ENCODE data around the gene RTEL1. TPM values are rescaled to one million over a fixed set of nuclear protein-coding genes. Genes with fewer than 3 reads are reported as not detected.

RTEL1 gene
- polyA plus RNA-seq, 3 donors = 1.0 to 15.5 (median 4.8) TPM

- peaks cover 0 to 2% (median 0%) of the 10 kb centered on the region in 7 donors for H3K9me3 Mint-ChIP-seq
Measured at GRCh38 chr20:63622096-63622495, 36.0 kb upstream of the RTEL1 start.

GRCh38 chr20:63622732-63623131 is 35.4 kb upstream of the RTEL1 start:
- H3K27me3 Mint-ChIP-seq (ENCODE audit: low read depth in 3 of 3) = peaks cover 0 to 5% (median 2%) of the 10 kb centered on the region in 3 donors
- peaks cover 0 to 2% (median 0%) of the 10 kb centered on the region in 7 donors for H3K9me3 Mint-ChIP-seq
- H3K4me2 ChIP-seq (replicated peaks; ENCODE audit: extremely low read depth, low read length, poor library complexity, severe bottlenecking) = no peak overlapping the region
- no peak for DNase-seq
- H3K4me1 ChIP-seq (ENCODE audit: control insufficient read depth in 1 of 2, insufficient read depth in 2 of 2, low read length in 2 of 2) = peaks cover 7 to 10% of the 10 kb centered on the region in 2 donors
- 80% methylated on average over 1 of the region's 14 CpGs for WGBS (ENCODE audit: insufficient coverage)
- H3K27ac Mint-ChIP-seq = peak overlapping the region in 2 of 7 donors; percentile 46 to 59
- H3K4me1 Mint-ChIP-seq = peaks cover 14% of the 10 kb centered on the region
- peaks cover 33 to 48% of the 10 kb centered on the region in 2 donors for H3K36me3 Mint-ChIP-seq
- no peak overlapping the region for H3K4me3 Mint-ChIP-seq
- H3K9me3 ChIP-seq (replicated peaks in 1 of 2; ENCODE audit: control insufficient read depth in 1 of 2, insufficient read depth in 1 of 2, low read length in 2 of 2) = no peaks in the 10 kb centered on the region
- peaks cover 88% of the 10 kb centered on the region for H3K79me2 ChIP-seq (ENCODE audit: insufficient read depth, low read length)
- no peak overlapping the region for H3K9ac ChIP-seq (ENCODE audit: insufficient read depth, low read length, poor library complexity, severe bottlenecking)
- H3K36me3 ChIP-seq (replicated peaks in 1 of 2; ENCODE audit: control insufficient read depth in 1 of 2, insufficient read depth in 2 of 2, low read length in 2 of 2) = peaks cover 13 to 20% of the 10 kb centered on the region in 2 donors
- H3K27ac ChIP-seq (ENCODE audit: low read depth in 1 of 2, low read length in 2 of 2) = no peak overlapping the region
- no peak overlapping the region for H3K4me3 ChIP-seq (replicated peaks in 1 of 3; ENCODE audit: low read depth in 2 of 3, low read length in 3 of 3)
- H4K20me1 ChIP-seq (ENCODE audit: insufficient read depth, low read length) = peaks cover 37% of the 10 kb centered on the region
- no peak for TF ChIP-seq CTCF (IDR thresholded peaks at IDR 0.05)
- H3K27me3 ChIP-seq (ENCODE audit: control insufficient read depth in 2 of 2, insufficient read depth in 2 of 2, low read length in 2 of 2) = no peaks in the 10 kb centered on the region
- intact Hi-C loops (cut with micrococcal nuclease) = no loop called here
- no peak overlapping the region for H2AFZ ChIP-seq (ENCODE audit: insufficient read depth, low read depth, low read length, poor library complexity, severe bottlenecking)

More at GRCh38 chr20:63622096-63622495, 36.0 kb upstream of the RTEL1 start:
- intact Hi-C loops (cut with micrococcal nuclease) = no loop called here
- Histone ChIP-seq H3K4me3 (replicated peaks in 1 of 3; ENCODE audit: low read depth in 2 of 3, low read length in 3 of 3) (no peak overlapping the region), H2AFZ (ENCODE audit: insufficient read depth, low read depth, low read length, poor library complexity, severe bottlenecking) (no peak overlapping the region), H3K27ac (ENCODE audit: low read depth in 1 of 2, low read length in 2 of 2) (no peak overlapping the region), H3K9me3 (replicated peaks in 1 of 2; ENCODE audit: control insufficient read depth in 1 of 2, insufficient read depth in 1 of 2, low read length in 2 of 2) (no peaks in the 10 kb centered on the region), H3K9ac (ENCODE audit: insufficient read depth, low read length, poor library complexity, severe bottlenecking) (no peak overlapping the region), H3K4me2 (replicated peaks; ENCODE audit: extremely low read depth, low read length, poor library complexity, severe bottlenecking) (no peak overlapping the region), H3K36me3 (replicated peaks in 1 of 2; ENCODE audit: control insufficient read depth in 1 of 2, insufficient read depth in 2 of 2, low read length in 2 of 2) (peaks cover 20 to 26% of the 10 kb centered on the region in 2 donors), H3K27me3 (ENCODE audit: control insufficient read depth in 2 of 2, insufficient read depth in 2 of 2, low read length in 2 of 2) (no peaks in the 10 kb centered on the region), H3K4me1 (ENCODE audit: control insufficient read depth in 1 of 2, insufficient read depth in 2 of 2, low read length in 2 of 2) (peaks cover 7 to 9% of the 10 kb centered on the region in 2 donors), H4K20me1 (ENCODE audit: insufficient read depth, low read length) (peaks cover 37% of the 10 kb centered on the region), H3K79me2 (ENCODE audit: insufficient read depth, low read length) (peaks cover 82% of the 10 kb centered on the region)
- DNase-seq = no peak
- Mint-ChIP-seq H3K27me3 (ENCODE audit: low read depth in 3 of 3) (peaks cover 0 to 5% (median 2%) of the 10 kb centered on the region in 3 donors), H3K36me3 (peaks cover 37 to 55% of the 10 kb centered on the region in 2 donors), H3K4me1 (peaks cover 14% of the 10 kb centered on the region), H3K27ac (no peak overlapping the region), H3K4me3 (no peak overlapping the region)
- WGBS (ENCODE audit: insufficient coverage) = 100% methylated on average over 2 of the region's 4 CpGs
- TF ChIP-seq CTCF (IDR thresholded peaks at IDR 0.05) = no peak
